Glomerular endothelial cell (primary cell): Measurements from ENCODE around the gene NR1H2. TPM values are rescaled to one million over a fixed set of nuclear protein-coding genes. Genes with fewer than 3 reads are reported as not detected.
"Not testable (repeated sequence)": the region's sequence is repeated elsewhere in the genome, so short reads cannot be mapped to it uniquely, and the experiment has no call there.

Experiments used
- DNase-seq: peaks from one replicate; pipeline ENCODE4 v3.0.0-alpha.2; 2011; ENCODE audit warnings: low read depth, low spot score; ENCODE audit errors: extremely low read depth
- total RNA-seq: library from RNA; depleted of rRNA; stranded (reverse); fragments of >200 nt; gene quantifications from 2 replicates; pipeline ENCODE4 v1.2.3, GENCODE V29; 2015

Gene NR1H2
- total RNA-seq, result 65.8 and 68.7 TPM in 2 replicates

- DNase-seq, result peak; percentile 93
These were observed at the start of gene NR1H2 for GRCh38 chr19:50376166-50377050. NR1H2 (plus strand) TSS chr19:50376457; CDS start chr19:50377606, 1,149 bp downstream.

DNA sequence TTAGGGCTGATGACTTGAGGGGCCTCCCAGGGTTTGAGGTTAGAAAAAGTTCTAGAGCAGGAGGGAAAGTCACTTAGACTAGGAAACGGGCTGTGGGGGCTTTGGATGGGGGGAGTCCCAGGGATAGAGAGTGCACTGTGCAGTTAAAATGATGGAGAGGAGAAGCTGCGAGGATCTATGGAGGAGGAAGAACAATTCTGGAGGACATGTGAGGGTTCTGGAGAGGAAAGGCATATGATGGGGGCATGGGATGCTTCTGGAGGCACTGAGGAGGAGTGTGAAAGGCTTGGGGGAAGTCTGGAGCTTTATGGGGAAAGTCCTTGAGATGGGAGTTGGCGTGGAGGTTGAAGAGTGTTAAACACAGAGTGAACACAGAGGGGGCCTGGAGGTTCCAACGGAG lies 49.2 kb upstream of the NR1H2 start:
- no peak for DNase-seq

DNA sequence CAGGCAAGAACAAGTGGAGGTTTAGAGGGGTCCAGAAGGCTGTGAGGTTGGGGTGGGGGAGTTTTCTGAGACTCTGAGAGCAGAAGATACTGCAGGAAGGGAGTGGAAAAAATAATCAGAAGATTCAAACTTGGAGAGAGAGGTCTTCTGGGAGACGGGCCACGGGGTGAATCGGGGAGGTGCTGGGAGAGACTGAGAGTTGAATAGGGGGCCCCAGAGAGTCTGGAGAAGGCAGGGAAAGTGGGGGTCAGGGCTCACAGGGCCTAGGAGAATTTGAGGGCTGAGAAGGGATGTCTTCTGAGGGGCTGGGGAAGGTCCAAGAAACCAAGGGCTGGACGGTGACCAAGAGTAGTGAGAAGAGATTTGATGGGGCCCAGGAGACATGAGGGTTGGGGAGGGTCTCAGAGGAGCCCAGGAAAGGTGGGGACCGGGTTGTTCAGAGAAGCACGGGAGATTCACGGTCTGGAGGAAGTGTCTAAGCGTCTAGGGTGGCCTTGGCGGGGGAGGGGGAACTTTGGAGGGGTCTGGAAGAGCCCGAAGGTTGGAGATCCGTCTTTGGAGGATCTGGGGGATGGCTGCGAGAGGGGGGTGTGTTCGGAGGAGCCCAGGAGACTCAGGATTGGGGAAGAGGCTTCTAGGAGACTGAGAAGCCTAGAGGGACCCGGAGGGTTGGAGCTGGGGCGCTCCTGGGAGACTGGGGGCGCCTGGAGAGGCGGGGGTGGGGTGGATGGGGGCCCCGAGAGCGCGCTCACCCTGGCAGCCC lies 48.6 kb upstream of the NR1H2 start:
- DNase-seq, result no peak

DNA sequence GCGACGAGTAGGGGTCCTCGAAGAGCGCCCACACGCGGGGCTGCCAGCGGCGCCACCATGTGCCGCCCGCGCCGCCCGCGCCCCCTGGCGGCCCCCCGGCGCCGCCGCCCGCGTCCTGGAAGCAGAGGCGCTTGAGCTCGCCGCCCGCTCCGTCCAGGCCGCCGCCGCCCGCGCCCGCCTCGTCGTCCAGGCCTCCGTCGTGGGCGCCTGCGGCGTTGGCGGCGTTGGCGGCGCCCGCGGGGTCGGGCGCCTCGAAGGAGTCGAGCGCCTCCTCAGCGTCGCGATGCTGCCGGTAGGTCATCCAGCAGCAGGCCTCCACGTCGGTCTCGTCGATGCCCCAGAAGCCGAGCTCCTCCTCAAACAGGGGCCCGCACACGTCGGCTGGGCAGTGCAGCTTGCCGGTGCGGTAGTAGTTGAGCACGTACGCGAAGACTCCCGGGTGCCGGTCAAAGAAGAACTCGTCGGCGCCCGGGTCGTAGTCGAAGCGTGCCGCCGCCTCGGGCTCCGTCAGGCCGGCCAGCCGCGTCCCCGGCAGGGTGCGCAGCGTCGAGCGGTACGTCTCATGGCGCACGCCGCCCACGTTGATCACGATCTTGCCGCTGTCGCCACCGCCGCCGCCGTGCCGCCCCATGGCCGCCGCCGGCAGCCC lies 47.9 kb upstream of the NR1H2 start:
- no peak for DNase-seq

DNA sequence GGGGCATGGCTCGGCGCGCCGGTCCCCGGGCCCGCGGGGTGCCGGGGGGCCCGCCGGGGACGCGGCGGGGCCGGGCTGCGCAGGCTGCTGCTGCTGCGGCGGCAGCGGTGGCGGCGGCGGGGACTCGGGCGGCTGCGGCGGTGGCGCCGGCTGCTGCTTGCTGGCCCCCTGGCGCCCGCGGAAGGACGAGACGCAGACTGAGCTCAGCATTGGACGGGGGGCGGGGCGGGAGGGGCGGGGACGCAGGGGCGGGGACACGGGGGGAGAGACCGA lies 47.4 kb upstream of the NR1H2 start:
- DNase-seq, result no peak

DNA sequence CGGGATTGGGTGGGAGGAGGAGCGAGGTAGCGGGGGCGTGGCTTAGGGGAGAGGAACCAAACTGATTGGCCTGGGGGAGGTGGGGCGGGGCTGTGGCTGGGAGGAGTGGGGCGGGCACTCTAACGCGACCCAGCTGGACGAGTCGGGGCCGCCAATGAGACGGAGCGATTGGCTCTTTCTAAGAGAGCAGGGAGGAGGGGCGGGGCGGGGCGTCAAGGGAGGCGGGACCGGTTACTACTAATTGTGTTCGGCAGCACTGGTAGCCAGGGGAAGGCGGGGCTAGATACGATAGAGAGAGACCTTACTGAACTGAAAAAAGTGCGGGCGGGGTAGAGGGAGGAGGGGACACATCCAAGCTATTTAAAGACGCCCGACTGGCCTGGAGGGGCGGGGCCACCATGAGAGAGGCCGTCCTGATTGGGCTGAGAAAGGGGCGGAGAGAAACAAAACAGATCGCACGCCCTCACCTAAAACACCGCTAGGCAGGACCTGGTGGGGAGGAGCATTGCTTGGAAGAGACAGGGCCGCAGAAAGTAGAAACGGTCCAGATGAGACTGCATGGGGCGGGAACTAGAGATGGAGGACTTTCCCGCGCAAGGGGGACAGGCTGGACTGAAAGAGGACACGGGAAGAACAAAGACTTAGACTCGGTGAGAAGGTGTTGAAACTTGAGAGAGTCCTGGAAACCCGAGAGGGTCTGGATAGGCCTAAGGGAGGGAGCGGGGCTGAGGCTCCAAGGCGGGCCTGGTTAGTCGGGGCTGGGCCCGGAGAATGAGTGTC lies 46.9 kb upstream of the NR1H2 start, which contains the start of gene KCNC3:
KCNC3 (minus strand) TSS at position 232 of the 780 bp plus-strand sequence. CDS start 295 bp downstream, outside the sequence.
- peak; percentile 91 for DNase-seq

GRCh38 chr19:50329926-50330294 lies 46.3 kb upstream of the NR1H2 start:
- DNase-seq, result not testable (repeated sequence)

- no peak for DNase-seq
These were observed 45.7 kb upstream of the NR1H2 start for GRCh38 chr19:50330365-50331078.

DNA sequence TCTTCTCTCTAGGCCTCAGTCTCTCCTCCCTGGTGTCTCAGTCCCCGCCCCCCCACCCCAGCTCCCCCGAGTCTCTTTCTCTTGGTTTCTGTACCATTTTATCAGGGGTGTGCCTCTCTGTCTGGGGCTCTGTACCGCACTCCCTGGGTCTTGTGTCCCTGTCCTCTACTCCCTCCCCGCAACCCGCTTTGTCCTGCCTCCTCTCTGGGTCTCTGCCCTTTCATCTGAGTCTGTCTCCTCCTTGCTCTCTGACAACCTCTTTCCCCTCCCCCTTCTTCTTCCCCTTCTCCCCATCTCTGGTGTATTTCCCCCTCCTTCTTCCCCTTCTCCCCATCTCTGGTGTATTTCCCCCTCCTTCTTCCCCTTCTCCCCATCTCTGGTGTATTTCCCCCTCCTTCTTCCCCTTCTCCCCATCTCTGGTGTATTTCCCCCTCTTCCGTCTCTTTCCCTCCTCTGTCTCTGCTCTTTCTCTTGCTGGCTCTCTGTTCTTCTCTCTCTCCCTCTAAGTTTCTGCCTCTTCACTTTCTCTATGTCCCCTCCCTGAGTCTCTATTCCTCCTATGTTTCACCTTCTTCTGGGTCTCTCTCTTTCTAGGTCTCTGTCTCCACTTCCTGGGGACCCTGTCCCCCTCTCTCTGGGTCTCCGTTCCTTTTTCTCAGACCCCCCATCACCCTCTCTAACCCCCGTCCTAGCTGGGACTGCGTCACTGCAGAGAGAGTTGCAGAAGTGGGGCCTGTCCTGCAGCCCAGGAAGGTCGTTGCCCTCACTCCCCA lies 44.9 kb upstream of the NR1H2 start:
- no peak for DNase-seq

GRCh38 chr19:50331994-50332243 lies 44.3 kb upstream of the NR1H2 start:
- no peak for DNase-seq

DNA sequence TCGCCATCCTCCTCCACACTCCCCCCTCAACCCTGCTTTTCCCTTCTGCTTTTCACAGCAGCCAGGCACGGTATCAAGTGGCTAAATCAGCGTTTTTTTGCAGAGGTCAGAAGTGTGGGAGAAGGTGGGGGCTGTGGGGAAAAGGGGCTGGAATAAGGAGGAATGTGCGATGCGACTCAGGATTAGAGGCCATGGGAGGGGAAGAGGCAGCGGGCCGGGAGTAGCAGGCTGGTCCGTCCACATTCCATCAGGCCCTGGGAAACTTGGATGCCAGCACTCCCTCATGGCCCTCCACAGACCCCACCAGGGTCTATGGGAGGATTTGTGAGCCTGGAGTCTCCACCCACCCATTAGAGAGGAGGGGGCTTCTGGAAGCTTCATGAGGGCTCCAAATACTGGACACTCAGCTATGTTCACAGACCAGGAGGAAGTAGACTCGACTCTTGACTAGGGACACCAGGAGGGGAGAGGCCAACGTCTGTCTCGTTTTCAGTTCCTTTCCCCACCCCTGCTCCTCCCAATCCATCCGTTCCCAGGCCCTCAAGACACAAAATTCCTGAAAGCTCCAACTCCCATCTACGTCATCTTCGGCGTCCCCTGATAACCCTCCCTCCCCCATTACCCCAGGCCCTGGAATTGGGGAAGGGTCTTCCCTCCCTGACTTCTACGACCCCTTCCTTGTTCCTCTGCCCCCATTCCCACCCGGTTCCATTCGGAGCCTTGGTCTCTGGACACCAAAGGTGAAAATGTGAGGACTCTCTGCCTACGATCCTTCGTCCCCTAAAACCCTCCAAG lies 43.8 kb upstream of the NR1H2 start:
- DNase-seq, result no peak

DNA sequence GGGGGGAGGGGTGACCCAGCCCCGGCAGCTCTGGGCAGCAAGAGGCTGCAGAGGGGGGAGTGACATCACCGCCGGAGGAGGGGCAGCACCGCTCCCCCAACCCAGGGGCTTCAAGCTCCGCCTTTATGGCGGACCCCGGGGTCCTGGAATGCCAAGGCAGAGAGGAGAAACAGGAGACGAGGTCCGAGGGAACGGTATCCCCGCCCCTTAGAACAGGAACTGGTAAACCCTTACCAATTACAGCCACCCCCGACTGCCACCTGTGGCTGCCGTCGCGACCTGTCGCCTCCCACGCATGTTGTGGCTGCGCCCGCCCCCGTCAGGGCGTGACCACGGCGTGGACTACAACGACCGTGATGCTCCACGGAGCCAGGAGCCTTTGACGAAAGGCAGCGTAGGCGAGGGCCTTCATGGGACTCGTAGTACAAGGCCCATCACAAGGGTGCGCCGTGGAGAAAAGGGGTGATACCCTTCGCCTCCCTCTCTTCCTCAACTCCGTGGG lies 43.0 kb upstream of the NR1H2 start:
- no peak for DNase-seq

DNA sequence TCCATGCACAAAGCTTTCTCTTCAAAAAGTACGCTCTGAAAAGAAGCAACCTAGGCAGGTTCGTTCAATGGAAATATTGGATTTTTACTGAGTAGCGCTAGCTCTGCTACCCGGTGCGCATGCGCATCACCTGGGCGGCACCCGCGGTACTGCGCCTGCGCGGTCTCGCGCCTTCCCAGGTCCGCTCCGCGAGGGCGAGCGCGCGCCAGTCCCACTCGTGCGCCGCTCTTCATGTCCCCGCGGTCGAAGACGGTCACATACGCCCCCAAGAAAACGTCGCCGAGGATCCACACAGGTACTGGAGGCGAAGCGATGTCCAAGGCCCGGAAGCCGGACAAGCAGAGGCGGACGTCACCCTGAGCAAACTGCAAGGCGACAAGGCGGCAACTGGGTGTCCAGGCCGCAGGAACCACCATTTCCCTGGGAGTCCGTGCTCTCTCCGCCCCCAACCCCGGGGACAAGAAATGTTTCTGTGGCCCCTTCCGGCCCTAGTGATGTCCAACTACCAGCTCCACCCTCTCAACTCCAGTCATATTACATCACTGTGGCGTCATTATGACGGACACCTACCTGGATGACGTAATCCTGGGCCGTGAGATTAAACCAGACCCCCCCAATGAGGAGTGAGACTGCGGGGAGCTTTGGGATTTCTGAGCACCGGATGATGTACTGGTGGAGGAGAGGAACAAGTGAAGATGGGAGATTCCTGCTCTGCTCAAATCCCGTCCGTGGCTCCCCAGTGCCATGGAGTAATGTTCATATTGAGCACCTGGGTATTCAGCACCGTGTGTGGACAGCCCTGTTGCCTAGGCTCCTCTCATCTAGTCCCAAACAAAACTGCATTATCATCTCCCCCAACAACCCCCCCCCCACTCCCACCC lies 42.3 kb upstream of the NR1H2 start:
- no peak for DNase-seq

DNA sequence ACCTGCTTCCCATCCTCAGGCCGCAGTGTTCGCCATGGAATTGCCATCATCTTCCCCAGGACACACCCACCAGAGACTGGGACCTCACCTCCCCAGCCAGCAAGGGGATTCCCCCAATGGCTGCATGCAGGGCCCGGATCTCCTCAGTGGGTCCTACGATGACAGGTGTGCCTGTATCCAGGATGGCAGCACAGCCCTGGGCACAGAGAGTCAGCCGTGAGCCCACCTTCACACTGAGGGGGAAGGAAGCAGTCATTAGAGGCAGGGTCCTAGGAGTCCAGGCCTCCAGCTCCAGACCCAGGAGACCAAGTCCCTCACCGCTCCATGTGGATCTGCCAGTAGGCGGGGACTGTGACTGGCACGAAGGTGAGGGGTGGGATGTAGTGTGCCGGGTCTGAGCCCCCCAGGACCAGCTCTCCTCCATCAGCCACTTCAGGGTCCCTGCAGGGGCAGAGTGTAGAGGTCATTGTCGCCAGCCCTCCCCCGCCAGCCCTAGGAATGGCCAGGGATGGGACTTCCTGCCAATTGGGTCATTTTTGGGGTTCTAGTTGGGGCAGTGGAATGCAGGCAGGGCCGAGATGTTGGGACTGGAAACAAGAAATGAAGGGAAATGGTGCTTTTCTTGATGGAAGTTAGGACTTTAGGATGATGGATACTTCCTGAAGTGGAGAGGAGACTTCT lies 41.4 kb upstream of the NR1H2 start:
- DNase-seq, result no peak

DNA sequence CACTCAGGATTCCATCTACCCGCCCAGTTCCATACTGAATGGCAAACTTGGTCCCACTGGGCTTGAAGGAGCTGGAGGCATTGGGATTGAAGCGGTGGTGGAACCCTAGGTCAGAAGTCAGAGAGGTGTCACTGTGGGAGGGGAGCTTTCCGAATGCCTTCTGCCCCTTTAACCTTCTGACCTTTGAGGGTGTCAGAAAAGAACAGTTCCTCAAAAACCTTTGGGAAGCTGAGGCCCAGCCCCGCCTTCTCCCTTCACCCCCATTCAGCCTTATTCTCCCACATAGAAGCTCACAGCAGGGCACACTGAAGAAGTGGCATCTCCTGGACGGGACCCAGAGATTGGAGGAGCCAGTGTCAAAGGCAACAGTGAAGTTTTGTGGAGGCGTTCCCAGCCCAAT lies 39.2 kb upstream of the NR1H2 start:
- not testable (repeated sequence) for DNase-seq

- no peak for DNase-seq
These were observed 35.9 kb upstream of the NR1H2 start for GRCh38 chr19:50340331-50340730.

DNA sequence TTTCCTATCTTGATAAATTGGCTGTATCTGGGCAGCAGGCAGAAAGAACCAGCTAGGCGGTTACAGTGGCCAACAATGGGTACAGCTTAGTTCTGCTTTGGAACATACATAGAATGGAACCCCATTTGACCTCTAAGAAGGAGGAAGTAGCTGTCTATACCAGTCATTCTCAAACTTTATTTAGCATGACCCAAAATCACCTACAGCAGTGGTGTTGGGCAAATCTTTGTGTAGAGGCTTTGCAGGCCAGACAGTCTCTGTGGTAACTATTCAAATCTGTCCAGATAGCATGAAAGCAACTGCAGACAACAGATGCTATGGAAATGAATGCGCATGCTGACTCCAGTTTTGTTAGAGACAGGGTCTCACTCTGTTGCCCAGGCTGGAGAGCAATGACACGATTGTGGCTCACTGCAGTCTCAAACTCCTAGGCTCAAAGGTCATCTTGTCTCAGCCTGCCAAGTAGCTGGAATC lies 35.1 kb upstream of the NR1H2 start:
- no peak for DNase-seq
